Measurements from ENCODE around the gene LTBP3. TPM values are rescaled to one million over a fixed set of nuclear protein-coding genes. Genes with fewer than 3 reads are reported as not detected.

The LTBP3 gene
- total RNA-seq, 1 experiment from 2014 or later, result 248 TPM

DNA sequence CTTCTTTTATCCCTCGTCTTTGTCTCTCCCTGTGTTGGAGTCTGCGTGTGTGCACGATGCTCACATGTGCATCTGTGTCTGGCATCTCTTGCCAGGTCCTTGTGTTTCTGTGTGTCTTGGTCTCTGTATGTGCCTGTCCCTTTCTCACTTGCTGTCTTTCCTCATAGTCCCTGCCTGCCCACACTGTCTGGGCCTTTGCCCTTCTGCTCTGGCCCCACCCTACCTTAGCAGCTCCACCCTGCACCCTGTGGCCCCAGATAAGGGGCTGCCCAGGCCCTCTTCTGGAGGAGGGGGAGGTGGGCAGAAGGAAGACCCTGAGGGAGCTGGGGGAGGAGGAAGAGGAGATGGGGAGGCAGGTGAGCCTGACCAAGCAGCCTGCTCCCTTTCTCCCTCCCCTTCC lies 20.5 kb upstream of the LTBP3 start:
- no peak for TF ChIP-seq MAX (IDR thresholded peaks at IDR 0.05)
- no peak for TF ChIP-seq SIN3A (IDR thresholded peaks at IDR 0.05; ENCODE audit: low read depth)
- TF ChIP-seq TCF7L2 (IDR thresholded peaks at IDR 0.05; ENCODE audit: borderline replicate concordance, extremely low read depth, insufficient read depth, insufficient read length), result no peak
- TF ChIP-seq EGR1 (IDR thresholded peaks at IDR 0.05; ENCODE audit: low read depth), result no peak
- no peak for TF ChIP-seq CEBPB (IDR thresholded peaks at IDR 0.05; ENCODE audit: low read depth)
- no peak for TF ChIP-seq ZFX (IDR thresholded peaks at IDR 0.05)
- TF ChIP-seq, protein P1, sequence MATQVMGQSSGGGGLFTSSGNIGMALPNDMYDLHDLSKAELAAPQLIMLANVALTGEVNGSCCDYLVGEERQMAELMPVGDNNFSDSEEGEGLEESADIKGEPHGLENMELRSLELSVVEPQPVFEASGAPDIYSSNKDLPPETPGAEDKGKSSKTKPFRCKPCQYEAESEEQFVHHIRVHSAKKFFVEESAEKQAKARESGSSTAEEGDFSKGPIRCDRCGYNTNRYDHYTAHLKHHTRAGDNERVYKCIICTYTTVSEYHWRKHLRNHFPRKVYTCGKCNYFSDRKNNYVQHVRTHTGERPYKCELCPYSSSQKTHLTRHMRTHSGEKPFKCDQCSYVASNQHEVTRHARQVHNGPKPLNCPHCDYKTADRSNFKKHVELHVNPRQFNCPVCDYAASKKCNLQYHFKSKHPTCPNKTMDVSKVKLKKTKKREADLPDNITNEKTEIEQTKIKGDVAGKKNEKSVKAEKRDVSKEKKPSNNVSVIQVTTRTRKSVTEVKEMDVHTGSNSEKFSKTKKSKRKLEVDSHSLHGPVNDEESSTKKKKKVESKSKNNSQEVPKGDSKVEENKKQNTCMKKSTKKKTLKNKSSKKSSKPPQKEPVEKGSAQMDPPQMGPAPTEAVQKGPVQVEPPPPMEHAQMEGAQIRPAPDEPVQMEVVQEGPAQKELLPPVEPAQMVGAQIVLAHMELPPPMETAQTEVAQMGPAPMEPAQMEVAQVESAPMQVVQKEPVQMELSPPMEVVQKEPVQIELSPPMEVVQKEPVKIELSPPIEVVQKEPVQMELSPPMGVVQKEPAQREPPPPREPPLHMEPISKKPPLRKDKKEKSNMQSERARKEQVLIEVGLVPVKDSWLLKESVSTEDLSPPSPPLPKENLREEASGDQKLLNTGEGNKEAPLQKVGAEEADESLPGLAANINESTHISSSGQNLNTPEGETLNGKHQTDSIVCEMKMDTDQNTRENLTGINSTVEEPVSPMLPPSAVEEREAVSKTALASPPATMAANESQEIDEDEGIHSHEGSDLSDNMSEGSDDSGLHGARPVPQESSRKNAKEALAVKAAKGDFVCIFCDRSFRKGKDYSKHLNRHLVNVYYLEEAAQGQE (IDR thresholded peaks at IDR 0.05; ENCODE audit: low read depth), result no peak
- TF ChIP-seq, protein P2, sequence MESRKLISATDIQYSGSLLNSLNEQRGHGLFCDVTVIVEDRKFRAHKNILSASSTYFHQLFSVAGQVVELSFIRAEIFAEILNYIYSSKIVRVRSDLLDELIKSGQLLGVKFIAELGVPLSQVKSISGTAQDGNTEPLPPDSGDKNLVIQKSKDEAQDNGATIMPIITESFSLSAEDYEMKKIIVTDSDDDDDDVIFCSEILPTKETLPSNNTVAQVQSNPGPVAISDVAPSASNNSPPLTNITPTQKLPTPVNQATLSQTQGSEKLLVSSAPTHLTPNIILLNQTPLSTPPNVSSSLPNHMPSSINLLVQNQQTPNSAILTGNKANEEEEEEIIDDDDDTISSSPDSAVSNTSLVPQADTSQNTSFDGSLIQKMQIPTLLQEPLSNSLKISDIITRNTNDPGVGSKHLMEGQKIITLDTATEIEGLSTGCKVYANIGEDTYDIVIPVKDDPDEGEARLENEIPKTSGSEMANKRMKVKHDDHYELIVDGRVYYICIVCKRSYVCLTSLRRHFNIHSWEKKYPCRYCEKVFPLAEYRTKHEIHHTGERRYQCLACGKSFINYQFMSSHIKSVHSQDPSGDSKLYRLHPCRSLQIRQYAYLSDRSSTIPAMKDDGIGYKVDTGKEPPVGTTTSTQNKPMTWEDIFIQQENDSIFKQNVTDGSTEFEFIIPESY (IDR thresholded peaks at IDR 0.05; ENCODE audit: extremely low read depth, insufficient replicate concordance, low read length), result no peak
- TF ChIP-seq POLR2A (IDR thresholded peaks at IDR 0.05; ENCODE audit: borderline replicate concordance, extremely low read depth, insufficient read depth, insufficient read length), result no peak
- no peak for TF ChIP-seq RAD21 (IDR thresholded peaks at IDR 0.05; ENCODE audit: low read depth)
- TF ChIP-seq ELF1 (IDR thresholded peaks at IDR 0.05; ENCODE audit: borderline replicate concordance, low read depth), result no peak

More for the DNA sequence above, 20.5 kb upstream of the LTBP3 start:
- Histone ChIP-seq H2AFZ (ENCODE audit: low read depth, low read length, poor library complexity, severe bottlenecking) (no peak overlapping the region), H3K4me1 (ENCODE audit: control insufficient read depth in 1 of 2, insufficient read depth in 2 of 2, low read length in 2 of 2) (peaks cover 29 to 39% of the 10 kb centered on the region in 2 experiments), H3K27ac (ENCODE audit: low read depth, low read length) (no peak overlapping the region), H3K36me3 (ENCODE audit: control insufficient read depth in 1 of 2, insufficient read depth in 2 of 2, low read length in 2 of 2) (peaks cover 2 to 4% of the 10 kb centered on the region in 2 experiments; a peak in 2 of 4 replicates), H3K79me2 (ENCODE audit: insufficient read depth, low read length) (peaks cover 19% of the 10 kb centered on the region; the same call in 1 of the 2 replicates), H3K4me3 (replicated peaks in 1 of 2; ENCODE audit: low read depth in 1 of 2, low read length in 2 of 2) (no peak overlapping the region), H3K27me3 (ENCODE audit: insufficient read depth, low read length) (no peaks in the 10 kb centered on the region), H3K9me2 (ENCODE audit: insufficient read depth) (no peaks in the 10 kb centered on the region), H3K9ac (ENCODE audit: low read length) (no peak overlapping the region), H3K9me3 (ENCODE audit: control insufficient read depth in 1 of 2, insufficient read depth in 1 of 2, low read depth in 1 of 2, low read length in 2 of 2) (no peaks in the 10 kb centered on the region), H4K20me1 (ENCODE audit: insufficient read depth) (no peaks in the 10 kb centered on the region), H3K4me2 (ENCODE audit: low read length) (no peak overlapping the region)
- POLR2A ChIA-PET, result no interaction called here
- intact Hi-C loops (cut with micrococcal nuclease), result no loop called here
- CTCF ChIA-PET, result no interaction called here
- DNase-seq (ENCODE audit: low read depth, low spot score) (no peak), ATAC-seq (no peak)
- no TSS peak for BruUV-seq (replicated peaks)
- RAD21 ChIA-PET (ENCODE audit: low non-redundant PET in 1 of 2, low total read pairs in 2 of 2, uncharacterized antibody in 2 of 2, unreplicated experiment in 2 of 2), result no interaction called here

Data from HCT116 (cell line).